Activated CD4-positive, alpha-beta memory T cell treated with anti-CD3 and anti-CD28 coated beads for 36 hours (primary cell): Measurements from ENCODE around the gene CES1. TPM values are rescaled to one million over a fixed set of nuclear protein-coding genes. Genes with fewer than 3 reads are reported as not detected.

ENCODE experiments used
- total RNA-seq, 2 experiments: library from RNA; stranded (reverse); gene quantifications; one replicate each; pipeline ENCODE4 v1.2.3, GENCODE V29; 2021

CES1 gene
- total RNA-seq, 2 experiments from 2014 or later, result 0.63 TPM; not detected in 1

Other genes with a start within 250 kb of the CES1 start
- not detected for gene SLC6A2, start 177.1 kb downstream of the CES1 start, total RNA-seq
- not detected for gene CES5A, start 42.3 kb upstream of the CES1 start, total RNA-seq